Left ventricle myocardium superior (tissue), 1 donor: Measurements from ENCODE around the gene PPM1E. TPM values are rescaled to one million over a fixed set of nuclear protein-coding genes. Genes with fewer than 3 reads are reported as not detected.
"Not testable (repeated sequence)": the region's sequence is repeated elsewhere in the genome, so short reads cannot be mapped to it uniquely, and the experiment has no call there.

Experiments
- ATAC-seq: fragments of 200-7000 bp; cut with Tn5 transposase; one replicate; pipeline ENCODE4 v1.9.1; 2020; ENCODE audit warnings: mild to moderate bottlenecking, moderate library complexity
- DNase-seq: peaks from one replicate; pipeline ENCODE4 v3.0.0-alpha.2; 2020
- intact Hi-C: fragments of 100-400 bp; cut with micrococcal nuclease; formaldehyde crosslinking; loops from one replicate; pipeline ENCODE4 v1.11.0; 2022
- long read RNA-seq: library from polyadenylated mRNA; unstranded; transcript quantifications from one replicate; pipeline ENCODE4 v2.0.0, GENCODE V29; 2021
- total RNA-seq: library from RNA; stranded (reverse); fragmentation: NEBNext Ultra II Directional; extraction: Animal tissue kit (Norgen Biotek cat#: 25700); gene quantifications from one replicate; pipeline ENCODE4 v1.2.1, GENCODE V29; 2021
- donor health status: DM: no; HTN: yes; CAD: no; lungs with severe emphysema.

Gene PPM1E
- total RNA-seq, result 3.2 TPM
- long read RNA-seq, result 0 reads

DNA sequence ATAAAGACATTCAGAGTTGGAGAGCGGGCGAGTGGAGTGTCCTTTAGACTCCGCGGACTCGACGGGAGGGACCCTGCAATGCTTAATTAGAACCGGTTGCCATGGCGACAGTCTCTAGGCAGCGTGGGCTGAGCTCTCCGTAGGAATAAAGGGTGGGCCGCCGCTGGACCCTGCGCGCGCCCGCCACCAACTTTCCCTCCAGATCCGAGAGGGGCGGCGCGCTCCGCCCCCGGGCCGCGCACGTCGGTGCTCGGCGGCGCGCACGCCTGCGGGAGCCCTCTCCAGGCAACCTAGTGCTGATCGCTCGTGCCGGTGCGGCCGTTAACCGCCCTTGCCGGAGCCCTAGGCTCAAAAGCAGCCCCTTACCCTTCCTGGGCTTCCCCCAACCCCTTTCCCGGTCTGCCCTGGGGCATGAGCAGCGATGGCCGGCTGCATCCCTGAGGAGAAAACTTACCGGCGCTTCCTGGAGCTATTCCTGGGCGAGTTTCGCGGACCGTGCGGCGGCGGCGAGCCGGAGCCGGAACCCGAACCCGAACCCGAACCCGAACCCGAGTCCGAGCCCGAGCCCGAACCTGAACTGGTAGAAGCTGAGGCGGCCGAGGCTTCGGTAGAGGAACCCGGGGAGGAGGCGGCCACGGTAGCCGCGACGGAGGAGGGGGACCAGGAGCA is at the start of gene PPM1E:
Gene PPM1E (plus strand): TSS at position 278 of the 669 bp plus-strand sequence.
- DNase-seq (peak; percentile 68), ATAC-seq (peak; percentile 96)
- intact Hi-C loops, result no loop called here

DNA sequence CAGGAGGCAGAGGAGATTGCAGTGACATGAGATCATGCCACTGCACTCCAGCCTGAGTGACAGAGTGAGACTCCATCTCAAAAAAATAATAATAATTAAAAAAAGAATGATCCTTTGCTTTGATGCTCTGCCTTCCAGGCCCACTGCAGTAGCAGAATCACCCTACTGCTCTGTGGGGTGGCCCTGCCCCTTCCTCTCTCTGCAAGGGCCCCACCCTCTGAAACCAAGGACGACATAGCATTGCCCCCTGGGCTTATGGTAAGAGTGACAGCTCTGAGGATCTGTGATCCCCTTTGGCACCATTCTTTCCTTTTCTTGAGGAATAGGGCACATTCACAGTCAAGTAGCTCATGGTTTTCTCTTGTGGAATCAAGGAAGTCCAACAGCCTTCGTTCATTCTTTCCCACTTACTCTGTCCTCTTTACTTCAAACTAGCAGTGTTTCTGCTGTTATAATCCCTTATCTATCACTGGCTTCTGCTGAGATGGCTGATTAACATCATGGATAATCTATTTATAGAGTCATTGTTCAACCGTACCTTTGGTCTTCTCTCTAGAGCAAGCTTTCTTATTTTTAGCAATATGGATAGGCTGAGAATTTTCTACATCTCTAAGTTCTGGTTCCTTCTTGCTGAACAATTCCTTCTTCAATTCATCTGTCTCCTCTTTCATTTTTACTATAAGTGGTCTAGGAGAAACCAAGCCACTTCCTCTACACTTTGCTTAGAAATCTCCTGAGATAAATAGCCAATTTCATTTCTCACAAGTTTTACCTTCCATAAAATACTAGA is 49.1 kb upstream of the PPM1E start:
- intact Hi-C loops, result no loop called here
- DNase-seq, result no peak
- no peak for ATAC-seq

DNA sequence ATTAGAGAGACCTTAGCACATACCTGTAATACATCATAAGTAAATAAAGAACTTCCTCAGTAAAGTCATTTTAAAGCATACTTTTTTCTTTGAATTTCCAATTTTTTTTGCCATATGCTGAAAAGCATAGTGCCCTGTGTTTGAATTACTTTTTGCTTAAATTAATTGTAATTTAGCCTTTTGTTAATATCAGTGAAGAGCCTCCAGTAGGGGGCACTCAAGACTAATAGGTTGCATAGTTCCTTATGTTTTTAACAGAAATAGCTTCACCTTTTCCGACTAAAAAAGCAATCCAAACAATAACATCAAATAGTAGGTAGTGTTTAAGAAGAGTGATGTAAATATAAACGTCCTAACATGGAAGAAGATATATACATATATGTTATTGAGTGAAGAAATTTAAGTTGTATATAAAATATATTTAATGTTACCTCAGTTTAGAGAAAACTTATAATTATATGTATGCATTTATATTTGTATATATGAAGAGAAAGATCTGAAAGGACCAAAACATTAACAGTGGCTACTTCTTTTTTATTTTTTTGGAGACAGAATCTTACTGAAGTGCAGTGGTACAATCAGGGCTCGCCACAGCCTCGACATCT is 44.6 kb upstream of the PPM1E start:
- DNase-seq, result no peak
- intact Hi-C loops, result loop anchor here (5.0 kb wide), 1 partner anchor 296 kb away; no protein-coding TSS in a partner anchor
- ATAC-seq, result no peak

DNA sequence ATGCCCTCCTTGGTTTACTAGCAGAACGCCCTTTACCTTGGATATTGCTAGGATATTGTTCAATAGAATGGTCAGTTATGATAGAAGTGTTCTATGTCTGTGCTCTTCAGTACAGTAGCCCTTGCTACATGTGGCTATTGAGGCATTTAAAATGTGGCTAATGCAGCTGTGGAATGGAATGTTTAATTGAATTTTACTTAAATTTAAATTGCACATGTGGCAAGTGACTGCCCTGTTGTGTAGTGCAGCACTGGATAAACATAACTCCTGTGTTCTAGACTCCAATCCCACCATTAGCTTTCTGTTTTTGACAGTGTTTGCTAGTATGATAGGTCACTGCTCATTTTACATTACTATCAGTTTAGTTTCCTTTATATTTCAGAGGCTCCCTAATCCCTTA is 33.4 kb upstream of the PPM1E start:
- no peak for DNase-seq
- intact Hi-C loops, result no loop called here
- no peak for ATAC-seq

DNA sequence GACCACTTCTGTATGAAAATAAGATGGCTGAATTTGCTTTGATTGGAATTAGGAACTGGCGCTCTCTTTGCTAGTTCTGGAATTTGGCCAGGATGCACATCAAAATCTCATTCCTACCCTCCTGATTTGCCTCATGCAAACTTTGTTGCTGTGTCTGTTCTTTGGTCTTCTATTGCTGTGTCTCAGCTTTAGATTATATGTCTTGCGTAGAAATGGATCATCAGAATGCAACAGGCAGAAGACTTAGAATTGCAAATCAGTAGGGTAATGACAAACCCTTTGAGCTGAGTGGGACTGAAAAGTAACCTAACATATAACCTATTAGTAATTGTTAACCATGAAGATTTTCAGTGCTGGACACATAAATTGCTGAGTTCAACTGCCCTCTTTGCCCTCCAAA is 33.0 kb upstream of the PPM1E start:
- intact Hi-C loops, result no loop called here
- DNase-seq, result no peak
- ATAC-seq, result no peak

DNA sequence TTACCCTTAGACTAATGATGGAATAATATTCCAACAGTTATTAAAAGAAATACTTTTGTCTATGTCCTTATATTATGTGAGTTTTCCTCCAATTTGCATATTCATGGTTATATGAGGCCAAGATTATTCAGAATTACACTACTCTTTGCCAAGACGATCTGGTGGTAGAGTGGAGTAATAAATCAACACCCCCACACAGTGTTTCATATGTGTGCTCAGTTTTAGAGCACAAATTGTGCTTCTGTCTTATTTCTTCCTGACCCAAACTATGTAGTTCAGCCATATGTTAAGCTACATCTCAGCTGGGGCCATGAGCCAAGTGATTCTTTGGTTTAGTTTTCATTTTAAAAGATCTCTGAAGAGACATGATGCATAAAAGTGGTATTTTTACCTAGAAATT is 26.9 kb upstream of the PPM1E start:
- no peak for ATAC-seq
- DNase-seq, result no peak
- intact Hi-C loops, result no loop called here

DNA sequence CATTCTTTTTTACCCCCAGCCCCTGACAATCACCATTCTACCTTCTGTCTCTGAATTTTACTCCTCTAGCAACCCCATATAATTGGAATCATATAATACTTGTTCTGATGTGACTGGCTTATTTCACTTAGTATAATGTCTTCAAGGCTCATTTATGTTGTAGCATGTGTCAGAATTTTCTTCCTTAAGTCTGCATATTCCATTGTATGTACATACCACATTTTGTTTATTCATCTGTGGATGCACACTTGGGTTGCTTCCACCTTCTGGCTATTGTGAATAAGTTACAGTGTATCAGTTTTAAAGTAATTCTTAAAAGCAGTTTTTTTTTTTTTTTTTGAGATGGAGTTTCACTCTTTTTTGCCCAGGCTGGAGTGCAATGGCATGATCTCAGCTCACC is 24.7 kb upstream of the PPM1E start:
- ATAC-seq, result no peak
- intact Hi-C loops, result no loop called here
- DNase-seq, result no peak

DNA sequence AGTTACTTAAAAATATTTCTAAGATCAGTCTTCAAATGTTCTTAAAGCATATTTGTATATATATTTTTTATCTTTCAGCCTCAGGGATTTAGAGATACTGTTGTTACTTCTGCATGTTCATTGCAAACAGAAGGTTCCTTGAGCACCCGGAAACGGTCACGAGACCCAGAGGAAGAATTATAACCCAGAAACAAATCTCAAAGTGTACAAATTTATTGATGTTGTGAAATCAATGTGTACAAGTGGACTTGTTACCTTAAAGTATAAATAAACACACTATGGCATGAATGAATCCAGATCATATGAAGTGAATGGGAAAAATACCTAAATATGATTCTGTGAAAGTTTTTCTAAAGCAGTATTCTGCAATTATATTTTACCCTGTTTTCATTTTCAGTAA is 21.6 kb upstream of the PPM1E start:
- DNase-seq, result no peak
- no peak for ATAC-seq
- intact Hi-C loops, result no loop called here

DNA sequence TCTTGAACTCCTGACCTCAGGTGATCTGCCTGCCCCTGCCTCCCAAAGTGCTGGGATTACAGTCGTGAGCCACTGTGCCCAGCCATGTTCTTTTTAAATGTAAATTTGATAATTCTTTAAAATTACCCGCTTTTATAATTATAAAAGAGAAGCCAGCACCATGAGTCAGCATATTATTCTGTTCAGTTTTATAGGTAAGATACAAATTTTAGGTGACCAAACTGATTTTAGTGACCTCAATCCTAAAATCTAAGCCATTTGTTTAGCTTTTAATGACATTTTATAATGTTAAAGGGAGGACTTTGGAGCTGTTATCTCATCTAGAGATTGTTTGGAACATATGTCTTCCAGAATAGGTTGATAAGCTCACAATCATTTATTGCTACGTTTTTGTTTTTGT is 20.8 kb upstream of the PPM1E start:
- DNase-seq, result no peak
- no peak for ATAC-seq
- intact Hi-C loops, result no loop called here

DNA sequence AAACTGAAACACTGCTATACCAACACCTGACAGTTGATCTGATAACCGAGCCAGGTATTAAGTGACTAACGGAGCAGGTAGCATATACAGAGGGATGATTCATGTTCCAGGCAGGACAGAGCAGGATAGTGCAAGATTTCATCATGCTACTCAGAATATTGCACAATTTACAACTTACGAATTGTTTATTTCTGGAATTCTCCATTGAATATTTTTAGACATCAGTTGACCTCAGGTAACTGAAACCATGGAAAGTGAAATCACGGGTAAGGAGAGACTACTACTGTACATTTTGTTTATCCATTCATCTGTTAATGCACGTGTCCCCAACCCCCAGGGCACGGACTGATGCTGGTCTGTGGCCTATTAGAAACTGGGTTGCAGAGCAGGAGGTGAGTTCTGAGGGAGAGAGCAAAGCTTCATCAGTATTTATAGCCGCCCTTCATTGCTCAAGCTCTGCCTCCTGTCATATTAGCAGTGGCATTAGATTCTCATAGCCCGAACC is 14.5 kb upstream of the PPM1E start:
- intact Hi-C loops, result no loop called here
- ATAC-seq, result no peak
- no peak for DNase-seq

DNA sequence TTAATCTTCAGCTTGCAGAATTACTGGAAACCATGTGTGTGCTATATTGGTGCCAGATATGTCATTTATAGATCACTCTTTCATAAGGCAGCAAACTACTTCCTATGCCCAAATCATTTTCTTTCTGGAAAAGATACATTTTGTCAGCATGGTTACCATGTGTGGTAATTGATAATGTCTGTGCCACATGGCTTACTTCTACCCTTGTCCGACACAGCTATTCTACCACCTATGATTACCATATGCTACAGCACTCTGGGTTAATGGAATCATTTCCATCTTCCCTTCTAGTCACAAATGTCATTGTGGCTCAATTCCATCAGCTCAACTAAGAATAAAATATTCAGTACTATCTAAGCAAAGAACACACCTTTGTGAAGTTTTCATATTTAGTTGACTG is 8.0 kb upstream of the PPM1E start:
- ATAC-seq, result no peak
- intact Hi-C loops, result no loop called here
- no peak for DNase-seq

DNA sequence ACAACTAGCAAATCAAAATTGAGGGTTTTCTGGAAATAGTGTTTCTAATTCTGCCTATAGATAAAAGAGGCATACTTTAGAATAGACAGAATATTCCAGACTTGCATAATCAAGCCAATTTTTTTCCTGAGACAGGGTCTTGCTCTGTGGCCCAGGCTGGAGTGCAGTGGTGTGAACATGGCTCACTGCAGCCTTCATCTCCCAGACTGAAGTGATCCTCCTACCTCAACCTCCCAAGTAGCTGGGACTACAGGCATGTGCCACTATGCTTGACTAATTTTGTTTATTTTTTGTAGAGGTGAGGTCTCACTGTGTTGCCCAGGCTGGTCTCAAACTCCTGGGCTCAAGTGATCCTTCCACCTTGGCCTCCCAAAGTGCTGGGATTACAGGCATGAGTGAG is 6.0 kb upstream of the PPM1E start:
- intact Hi-C loops, ATAC-seq, DNase-seq: not testable (repeated sequence)

DNA sequence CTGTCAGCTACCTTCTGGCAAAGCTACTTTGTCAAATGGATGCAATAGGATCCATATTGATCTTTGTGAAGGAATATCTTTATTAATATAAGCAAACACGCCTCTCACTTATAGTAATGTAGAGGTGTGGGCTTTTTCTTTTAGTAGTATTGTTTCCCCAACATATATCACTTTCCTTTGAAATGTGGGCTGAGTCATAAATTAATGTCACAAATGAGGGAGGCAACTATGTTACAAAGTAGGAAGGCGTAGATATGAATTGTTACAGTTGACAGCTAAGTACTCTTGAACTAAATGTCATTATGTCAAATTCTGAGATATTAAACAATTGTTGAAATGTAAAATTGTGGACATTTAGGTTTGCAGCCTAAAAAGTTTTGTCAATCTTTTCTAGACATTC is 2.6 kb upstream of the PPM1E start:
- intact Hi-C loops, result no loop called here
- ATAC-seq (no peak), DNase-seq (no peak)

DNA sequence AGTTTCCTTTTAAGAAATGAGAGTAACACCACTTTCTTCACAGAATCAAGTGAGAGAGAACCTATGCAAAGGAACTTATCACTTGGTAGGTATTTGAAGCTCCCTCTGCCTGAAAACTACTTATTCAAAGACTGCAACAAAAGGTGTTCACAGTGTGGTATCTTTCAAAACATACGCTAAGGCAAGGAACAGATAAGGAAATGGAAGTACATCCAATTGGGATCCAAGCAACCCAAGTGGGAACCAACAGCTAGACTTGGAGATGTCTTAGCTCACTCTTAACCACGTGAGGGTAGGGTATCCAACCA is 431 bp upstream of the PPM1E start:
- intact Hi-C loops, result no loop called here
- no peak for DNase-seq
- ATAC-seq, result no peak

DNA sequence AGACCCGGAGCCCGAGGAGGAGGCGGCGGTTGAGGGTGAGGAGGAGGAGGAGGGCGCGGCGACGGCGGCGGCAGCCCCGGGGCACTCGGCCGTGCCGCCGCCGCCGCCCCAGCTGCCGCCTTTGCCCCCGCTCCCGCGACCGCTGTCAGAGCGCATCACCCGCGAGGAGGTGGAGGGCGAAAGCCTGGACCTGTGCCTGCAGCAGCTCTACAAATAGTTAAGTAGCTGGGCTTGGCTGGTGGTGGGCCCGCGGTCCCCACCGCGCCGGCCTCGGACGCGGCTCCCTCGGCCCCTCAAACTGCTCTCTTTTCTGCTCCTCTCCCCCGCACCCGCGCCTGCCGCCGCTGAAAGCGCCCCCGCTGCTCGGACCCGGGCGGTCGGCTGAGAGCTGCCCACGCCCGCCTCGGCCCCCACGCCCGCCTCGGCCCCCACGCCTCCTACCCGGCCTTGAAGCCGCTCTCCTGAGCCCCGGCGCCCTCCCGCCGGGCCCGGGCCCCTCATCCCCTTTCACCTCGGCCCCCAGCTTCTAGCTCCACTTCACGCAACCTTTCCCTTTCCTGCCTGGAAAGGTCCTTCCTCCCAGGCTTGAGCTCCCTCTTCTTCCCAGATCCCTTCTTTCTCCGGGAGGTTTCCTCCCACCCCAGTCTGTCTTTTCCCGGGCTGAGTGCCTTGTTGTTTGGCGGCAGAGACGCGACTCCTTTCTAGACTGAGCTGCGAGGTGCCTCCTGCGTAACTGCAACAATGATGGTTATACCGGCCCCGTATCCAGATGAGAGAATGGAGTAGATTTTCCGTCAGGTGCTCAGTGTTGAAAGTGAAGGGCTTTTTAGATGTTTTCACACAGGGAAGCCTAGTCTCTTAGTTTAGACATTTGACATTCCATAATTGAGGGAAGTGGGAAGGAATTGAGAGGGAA is 850 bp downstream of the PPM1E start:
- ATAC-seq (peak; percentile 64), DNase-seq (peak; percentile 30)
- intact Hi-C loops, result no loop called here

DNA sequence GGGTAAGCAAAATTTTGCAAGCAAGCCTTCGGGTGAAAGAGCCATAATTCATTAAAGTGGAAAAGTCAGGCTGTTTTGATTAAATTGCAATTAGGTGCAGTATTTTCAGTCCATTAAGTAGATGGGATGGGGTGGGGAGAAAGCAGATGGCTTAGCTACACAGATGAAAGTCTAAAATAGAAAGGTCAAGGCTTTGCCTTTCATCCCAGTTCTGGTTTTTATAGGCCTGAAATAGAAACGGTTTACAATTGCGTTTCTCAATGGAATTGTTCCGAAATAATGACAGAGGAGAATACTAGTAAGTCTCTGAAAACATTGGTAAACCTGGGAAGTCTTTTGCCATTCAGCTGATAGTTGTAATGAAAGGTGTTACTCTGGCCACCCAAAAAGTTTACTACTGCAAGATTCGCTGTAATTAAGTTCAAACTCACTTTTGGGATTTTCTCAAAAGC is 1.5 kb downstream of the PPM1E start:
- ATAC-seq (no peak), DNase-seq (no peak)
- intact Hi-C loops, result no loop called here

DNA sequence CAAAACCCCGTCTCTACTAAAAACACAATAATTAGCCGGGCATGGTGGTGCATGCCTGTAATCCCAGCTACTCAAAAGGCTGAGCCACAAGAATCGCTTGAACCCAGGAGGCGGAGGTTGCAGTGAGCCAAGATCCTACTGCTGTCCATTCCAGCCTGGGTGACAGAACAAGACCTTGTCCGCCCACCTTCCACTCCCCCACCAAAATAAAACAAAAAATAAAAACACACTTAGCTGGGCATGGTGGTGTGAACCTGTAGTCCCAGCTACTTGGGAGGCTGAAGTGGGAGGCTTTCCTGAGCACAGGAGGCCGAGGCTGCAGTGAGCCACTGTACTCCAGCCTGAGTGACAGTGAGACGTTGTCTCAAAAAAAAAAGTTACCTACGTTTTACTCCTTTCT is 3.2 kb downstream of the PPM1E start:
- intact Hi-C loops, result no loop called here
- ATAC-seq (no peak), DNase-seq (no peak)

DNA sequence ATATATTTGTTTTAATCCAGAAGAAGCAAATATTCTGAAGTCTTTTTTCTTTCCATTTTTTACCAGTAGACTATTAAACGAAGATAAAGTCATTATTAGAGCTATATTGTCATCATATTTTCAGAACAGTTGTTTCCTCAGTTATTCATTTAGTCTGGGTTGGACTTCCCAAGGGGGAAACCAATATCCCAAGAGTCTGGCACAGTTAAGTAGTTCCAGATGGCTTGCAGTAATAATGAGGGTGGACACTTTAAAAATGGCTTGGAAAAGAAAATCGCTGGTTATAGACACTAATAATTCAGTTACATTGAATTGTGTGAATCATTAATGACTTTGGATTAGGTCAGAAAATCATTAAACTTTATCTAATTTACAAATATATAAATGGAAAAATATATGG is 3.9 kb downstream of the PPM1E start:
- intact Hi-C loops, result no loop called here
- no peak for ATAC-seq
- no peak for DNase-seq

DNA sequence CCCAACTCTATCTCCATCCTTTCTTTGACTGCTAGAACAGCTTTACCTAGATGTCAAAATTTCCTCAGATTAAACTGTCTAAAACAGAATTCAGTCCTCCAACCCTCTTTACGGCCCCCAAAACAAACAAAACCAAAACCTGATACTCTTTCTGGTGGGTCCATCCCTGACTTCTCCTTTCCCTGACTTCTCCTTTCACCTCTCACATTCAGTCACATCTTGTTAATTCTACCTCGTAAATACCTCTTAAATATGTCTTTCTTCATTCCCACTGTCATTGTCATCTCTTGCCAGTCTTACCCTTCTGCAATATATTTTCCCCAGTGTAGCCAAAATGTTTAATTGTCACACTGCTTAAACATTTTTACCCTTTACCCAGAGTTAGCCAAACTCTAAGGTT is 4.6 kb downstream of the PPM1E start:
- ATAC-seq (no peak), DNase-seq (no peak)
- intact Hi-C loops, result no loop called here

DNA sequence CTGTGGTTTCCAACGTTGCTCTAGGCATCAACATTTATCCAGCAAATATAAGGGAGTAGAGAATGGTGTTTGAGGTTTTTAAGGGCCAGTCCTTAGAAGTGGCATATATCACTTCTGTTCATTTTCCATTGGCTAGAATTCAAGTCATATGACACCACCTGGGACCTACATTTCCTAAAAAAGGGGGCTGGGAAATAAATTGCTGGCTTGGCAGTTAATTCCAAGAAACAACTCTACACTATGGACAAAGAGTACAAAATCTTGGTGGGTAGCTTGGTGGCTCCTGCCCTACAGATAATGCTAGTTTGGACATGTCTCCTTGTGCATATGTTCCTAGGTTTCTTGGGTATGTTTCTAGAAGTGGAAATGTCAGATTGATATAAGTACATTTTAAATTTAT is 7.6 kb downstream of the PPM1E start:
- DNase-seq, result no peak
- intact Hi-C loops, result no loop called here

More for the DNA sequence above, 7.6 kb downstream of the PPM1E start:
- ATAC-seq, result no peak
